Measurements from ENCODE around the gene SLC5A5. TPM values are rescaled to one million over a fixed set of nuclear protein-coding genes. Genes with fewer than 3 reads are reported as not detected.

SLC5A5 gene
- polyA plus RNA-seq, 3 donors from 2014 or later: 0.75 to 1.4 TPM; not detected in 1

DNA sequence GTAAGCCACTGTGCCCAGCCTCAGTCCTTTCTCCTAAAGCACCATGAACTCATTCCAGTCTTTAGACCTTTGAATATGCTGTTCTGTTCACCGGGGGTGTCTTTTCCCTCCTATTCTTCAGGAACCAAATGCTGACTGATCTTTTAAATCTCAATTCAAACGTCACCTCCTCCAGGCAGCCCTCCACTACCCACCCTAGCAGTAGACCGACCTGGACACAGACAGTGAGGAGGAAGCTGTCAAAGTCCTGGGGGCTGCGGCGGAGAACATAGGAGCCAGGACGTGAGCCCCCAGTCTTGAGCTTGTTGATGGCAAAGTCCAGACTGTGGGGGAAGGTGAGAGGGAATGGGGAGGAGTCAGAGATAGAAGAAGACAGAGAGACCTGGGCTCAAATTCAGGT is 31.7 kb upstream of the SLC5A5 start:
- peak overlapping the region in 3 of 6 donors; percentile 12 to 64 (median 40) for H3K27ac Mint-ChIP-seq
- H3K4me3 Mint-ChIP-seq: no peak overlapping the region
- no peaks in the 10 kb centered on the region for H3K9me3 Mint-ChIP-seq
- H3K36me3 Mint-ChIP-seq: peaks cover 7 to 45% (median 26%) of the 10 kb centered on the region in 3 donors
- H3K4me1 Mint-ChIP-seq: peaks cover 23 to 27% of the 10 kb centered on the region in 2 donors
- H3K27me3 Mint-ChIP-seq (ENCODE audit: low read depth in 3 of 3): peaks cover 0 to 1% (median 0%) of the 10 kb centered on the region in 3 donors
- no peak for DNase-seq

- no peak for DNase-seq
- peak overlapping the region in 1 of 6 donors; percentile 64 for H3K27ac Mint-ChIP-seq
- peaks cover under 1 to 2% (median 2%) of the 10 kb centered on the region in 3 donors for H3K27me3 Mint-ChIP-seq (ENCODE audit: low read depth in 3 of 3)
- no peaks in the 10 kb centered on the region for H3K9me3 Mint-ChIP-seq
- peaks cover 0 to 34% (median 15%) of the 10 kb centered on the region in 3 donors for H3K36me3 Mint-ChIP-seq
- H3K4me1 Mint-ChIP-seq: peaks cover 27 to 31% of the 10 kb centered on the region in 2 donors
- H3K4me3 Mint-ChIP-seq: no peak overlapping the region
These were observed 30.4 kb upstream of the SLC5A5 start for GRCh38 chr19:17841371-17841809.

- H3K4me1 Mint-ChIP-seq: peaks cover 33 to 35% of the 10 kb centered on the region in 2 donors
- peaks cover 2 to 5% (median 3%) of the 10 kb centered on the region in 3 donors for H3K27me3 Mint-ChIP-seq (ENCODE audit: low read depth in 3 of 3)
- H3K4me3 Mint-ChIP-seq: no peak overlapping the region
- peaks cover 0 to 29% (median 11%) of the 10 kb centered on the region in 3 donors for H3K36me3 Mint-ChIP-seq
- H3K27ac Mint-ChIP-seq: peak overlapping the region in 1 of 6 donors; percentile 64
- peak in 1 of 3 donors; percentile 22 for DNase-seq
- no peaks in the 10 kb centered on the region for H3K9me3 Mint-ChIP-seq
These were observed 29.7 kb upstream of the SLC5A5 start for GRCh38 chr19:17841810-17842662.

DNA sequence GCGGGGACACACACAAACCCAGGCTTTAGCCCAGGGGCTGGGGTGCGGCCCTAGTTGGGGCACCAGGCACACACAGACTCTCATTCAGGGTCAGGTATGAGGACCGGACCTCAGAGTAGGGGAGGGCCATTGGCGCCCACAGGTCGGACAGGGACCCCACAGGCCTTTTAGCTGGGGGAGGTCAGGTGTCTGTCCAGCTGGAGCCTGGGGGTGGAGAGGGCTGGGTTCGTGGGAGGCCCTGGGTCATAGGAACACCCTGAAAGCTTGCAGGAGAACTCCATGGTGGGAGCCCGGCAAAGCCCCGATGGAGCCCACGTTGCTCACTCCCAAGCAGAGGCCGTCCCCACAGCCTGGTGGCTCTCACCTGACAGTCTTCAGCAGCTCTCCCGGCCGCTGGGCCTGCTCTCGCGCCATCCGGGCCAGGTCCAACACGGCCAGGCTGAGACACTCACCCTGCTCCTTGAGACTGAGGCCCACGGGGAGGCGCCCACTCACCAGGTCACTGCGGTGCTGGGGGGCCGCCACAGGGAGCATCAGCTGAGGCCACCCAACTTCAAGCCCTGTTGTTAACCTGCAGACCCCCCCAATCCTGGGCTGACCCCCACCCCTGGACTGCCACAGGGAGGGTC is 29.0 kb upstream of the SLC5A5 start:
- H3K36me3 Mint-ChIP-seq: peaks cover 0 to 28% (median 8%) of the 10 kb centered on the region in 3 donors
- peaks cover 3 to 11% (median 8%) of the 10 kb centered on the region in 3 donors for H3K27me3 Mint-ChIP-seq (ENCODE audit: low read depth in 3 of 3)
- peaks cover 34 to 37% of the 10 kb centered on the region in 2 donors for H3K4me1 Mint-ChIP-seq
- H3K4me3 Mint-ChIP-seq: no peak overlapping the region
- no peak overlapping the region for H3K27ac Mint-ChIP-seq
- H3K9me3 Mint-ChIP-seq: no peaks in the 10 kb centered on the region
- no peak for DNase-seq

GRCh38 chr19:17843292-17843827 is 28.4 kb upstream of the SLC5A5 start:
- Mint-ChIP-seq H3K9me3 (no peaks in the 10 kb centered on the region), H3K27ac (peak overlapping the region in 3 of 6 donors; percentile 34 to 69 (median 45)), H3K4me3 (no peak overlapping the region), H3K36me3 (peaks cover 0 to 22% (median 4%) of the 10 kb centered on the region in 3 donors), H3K4me1 (peaks cover 38 to 43% of the 10 kb centered on the region in 2 donors), H3K27me3 (ENCODE audit: low read depth in 3 of 3) (peaks cover 3 to 12% (median 8%) of the 10 kb centered on the region in 3 donors)
- no peak for DNase-seq

GRCh38 chr19:17843908-17844490 is 27.7 kb upstream of the SLC5A5 start:
- Mint-ChIP-seq H3K27ac (peak overlapping the region in 5 of 6 donors; percentile 29 to 69 (median 43)), H3K9me3 (no peaks in the 10 kb centered on the region), H3K36me3 (peaks cover 0 to 18% (median 4%) of the 10 kb centered on the region in 3 donors), H3K4me3 (peak overlapping the region in 3 of 5 donors; percentile 14 to 70 (median 17)), H3K27me3 (ENCODE audit: low read depth in 3 of 3) (peaks cover 3 to 12% (median 8%) of the 10 kb centered on the region in 3 donors), H3K4me1 (peaks cover 45 to 48% of the 10 kb centered on the region in 2 donors)
- no peak for DNase-seq

DNA sequence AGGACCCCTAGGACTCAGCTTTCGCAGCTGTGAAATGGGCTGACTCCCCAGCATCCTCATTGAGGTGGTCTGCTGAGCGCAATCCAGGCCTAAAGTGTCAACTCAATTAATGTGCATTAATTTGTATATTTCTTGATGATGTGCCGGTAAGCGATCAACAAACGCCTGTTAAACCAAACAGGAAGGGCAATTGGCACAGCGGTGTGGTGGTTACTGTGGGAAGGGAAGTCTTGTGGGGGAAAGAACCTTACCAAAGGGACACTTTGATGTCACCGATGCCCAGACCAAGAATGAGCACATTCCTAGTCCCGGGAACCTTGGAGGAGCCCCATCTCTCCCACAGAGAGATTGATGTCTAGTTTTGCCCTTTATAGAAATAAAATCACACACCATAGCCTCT is 25.6 kb upstream of the SLC5A5 start:
- Mint-ChIP-seq H3K27me3 (ENCODE audit: low read depth in 3 of 3) (peaks cover 3 to 12% (median 12%) of the 10 kb centered on the region in 3 donors), H3K4me3 (peak overlapping the region; percentile 84 to 92 (median 88)), H3K4me1 (peaks cover 63 to 66% of the 10 kb centered on the region in 2 donors), H3K9me3 (no peaks in the 10 kb centered on the region), H3K36me3 (peaks cover 0 to 6% (median 0%) of the 10 kb centered on the region in 3 donors), H3K27ac (peak overlapping the region; percentile 93 to 99 (median 96))
- peak; percentile 49 to 58 (median 52) for DNase-seq

- H3K4me1 Mint-ChIP-seq: peaks cover 71 to 73% of the 10 kb centered on the region in 2 donors
- H3K4me3 Mint-ChIP-seq: peak within 1 kb of the TSS; percentile 84 to 92 (median 88)
- H3K27ac Mint-ChIP-seq: peak within 1 kb of the TSS; percentile 93 to 99 (median 96)
- DNase-seq: peak; percentile 79 to 83 (median 80)
- H3K36me3 Mint-ChIP-seq: peaks cover 0 to 6% (median 0%) of the 10 kb centered on the region in 3 donors
- no peaks in the 10 kb centered on the region for H3K9me3 Mint-ChIP-seq
- peaks cover 3 to 12% (median 12%) of the 10 kb centered on the region in 3 donors for H3K27me3 Mint-ChIP-seq (ENCODE audit: low read depth in 3 of 3)
These were observed 24.0 kb upstream of the SLC5A5 start, which contains the start of gene JAK3 for GRCh38 chr19:17847538-17848366. TSS of gene JAK3 (minus strand) at chr19:17847982. CDS start at chr19:17844417, 3,565 bp downstream.

DNA sequence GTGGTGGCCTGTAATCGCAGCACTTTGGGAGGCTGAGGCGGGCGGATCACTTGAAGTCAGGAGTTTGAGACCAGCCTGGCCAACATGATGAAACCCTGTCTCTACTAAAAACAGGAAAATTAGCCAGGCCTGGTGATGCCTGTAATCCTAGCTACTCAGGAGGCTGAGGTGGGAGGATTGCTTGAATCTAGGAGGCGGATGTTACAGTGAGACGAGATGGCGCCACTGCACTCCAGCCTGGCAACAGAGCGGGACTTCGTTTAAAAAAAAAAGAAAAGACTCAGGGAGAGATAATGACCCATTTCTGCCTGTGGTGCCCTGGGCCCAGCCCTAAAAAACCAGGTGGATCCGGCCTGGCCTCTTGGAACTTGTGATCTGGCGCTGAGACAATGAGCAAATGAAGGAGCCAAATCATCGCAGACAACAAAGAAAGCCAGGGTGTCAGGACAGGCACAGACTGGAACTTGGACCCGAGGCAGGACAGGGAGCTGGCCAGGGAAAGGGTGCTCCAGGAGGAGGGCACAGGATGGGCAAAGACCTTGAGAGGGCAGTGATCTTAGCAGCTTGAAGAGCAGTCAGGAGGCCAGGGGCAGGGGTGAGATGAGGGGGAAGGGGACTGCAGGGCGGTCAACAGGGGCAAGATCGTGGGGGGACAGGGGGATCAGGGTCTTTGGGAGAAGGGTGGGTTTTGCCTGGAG is 23.0 kb upstream of the SLC5A5 start:
- no peak for DNase-seq
- Mint-ChIP-seq H3K9me3 (no peaks in the 10 kb centered on the region), H3K27me3 (ENCODE audit: low read depth in 3 of 3) (peaks cover 3 to 12% (median 12%) of the 10 kb centered on the region in 3 donors), H3K4me1 (peaks cover 66 to 68% of the 10 kb centered on the region in 2 donors), H3K36me3 (peaks cover 0 to 3% (median 0%) of the 10 kb centered on the region in 3 donors), H3K4me3 (peak overlapping the region; percentile 29 to 90 (median 88)), H3K27ac (peak overlapping the region; percentile 93 to 99 (median 96))

DNA sequence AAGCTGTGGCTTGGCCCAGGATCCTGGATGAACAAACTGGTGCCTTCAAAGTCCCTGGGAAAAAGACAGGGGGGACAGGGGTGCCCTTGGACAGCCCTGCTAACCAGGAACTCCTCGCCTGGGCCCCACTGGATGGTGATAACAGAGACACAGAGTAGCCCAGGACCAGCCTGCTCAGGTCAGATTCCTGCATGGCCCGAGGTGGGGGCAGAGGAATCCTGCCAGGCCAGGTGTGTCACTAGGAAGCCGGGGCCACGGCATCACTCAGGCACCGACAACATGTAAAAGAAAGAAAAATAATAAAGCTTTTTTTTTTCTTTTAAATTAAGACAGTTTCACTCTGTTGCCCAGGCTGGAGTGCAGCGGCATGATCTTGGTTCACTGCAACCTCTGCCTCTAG is 17.7 kb upstream of the SLC5A5 start:
- H3K4me3 Mint-ChIP-seq: no peak overlapping the region
- no peak for DNase-seq
- peaks cover 33 to 34% of the 10 kb centered on the region in 2 donors for H3K4me1 Mint-ChIP-seq
- no peaks in the 10 kb centered on the region for H3K36me3 Mint-ChIP-seq
- H3K27me3 Mint-ChIP-seq (ENCODE audit: low read depth in 3 of 3): peaks cover 0 to 6% (median 0%) of the 10 kb centered on the region in 3 donors
- no peaks in the 10 kb centered on the region for H3K9me3 Mint-ChIP-seq
- H3K27ac Mint-ChIP-seq: no peak overlapping the region

DNA sequence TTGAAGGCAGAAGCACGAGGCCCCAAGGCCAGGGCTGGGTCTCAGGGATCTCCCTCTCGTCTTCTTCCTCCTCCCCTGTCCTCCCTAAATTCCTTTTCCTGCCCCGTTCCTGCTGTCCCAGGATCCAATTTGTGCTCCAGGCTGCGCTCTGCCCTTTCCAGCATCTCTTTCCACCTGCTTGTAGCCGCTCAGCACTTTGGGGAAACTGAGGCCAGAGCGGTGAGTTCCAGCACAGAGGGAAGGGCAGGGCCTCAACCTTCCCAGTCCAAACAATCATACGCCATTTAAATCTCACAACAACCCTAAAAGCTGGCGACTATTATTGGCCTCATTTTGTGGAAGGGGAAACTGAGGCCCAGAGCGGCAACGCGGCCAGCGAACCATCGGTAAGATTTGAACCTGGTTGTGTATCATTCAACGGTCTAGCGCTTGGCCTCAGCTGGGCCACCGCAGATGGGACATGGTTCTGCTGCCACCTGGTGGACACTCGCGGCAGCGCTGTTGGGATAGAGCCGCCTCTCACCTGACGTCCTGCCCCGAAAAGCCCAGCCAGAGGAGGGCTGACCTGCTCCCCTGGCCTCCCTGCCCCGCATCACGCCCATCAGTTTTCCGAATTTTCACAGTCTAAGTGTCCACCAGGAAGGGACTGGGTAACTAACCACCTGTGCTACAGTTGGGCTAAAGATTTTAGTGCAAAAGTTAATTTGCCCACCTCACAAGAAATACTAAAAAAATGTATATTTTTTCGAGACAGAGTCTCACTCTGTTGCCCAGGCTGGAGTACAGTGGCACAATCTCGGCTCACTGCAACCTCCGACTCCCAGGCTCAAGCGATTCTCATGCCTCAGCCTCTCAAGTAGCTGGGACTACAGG is 16.2 kb upstream of the SLC5A5 start:
- peaks cover 4 to 9% (median 4%) of the 10 kb centered on the region in 3 donors for H3K27me3 Mint-ChIP-seq (ENCODE audit: low read depth in 3 of 3)
- H3K27ac Mint-ChIP-seq: no peak overlapping the region
- no peak overlapping the region for H3K4me3 Mint-ChIP-seq
- peak; percentile 82 to 83 (median 83) for DNase-seq
- H3K36me3 Mint-ChIP-seq: peaks cover 0 to 4% (median 0%) of the 10 kb centered on the region in 3 donors
- H3K4me1 Mint-ChIP-seq: peaks cover 33 to 36% of the 10 kb centered on the region in 2 donors
- no peaks in the 10 kb centered on the region for H3K9me3 Mint-ChIP-seq
